NB4 (cell line): ENCODE measurements around the gene PREB.

Experiments used
- DNase-seq: peaks from one replicate; pipeline ENCODE4 v3.0.0; 2010; ENCODE audit warnings: low read depth
- H3K4me3 ChIP-seq: one replicate; pipeline ENCODE4 v1.5.1; 2011; ENCODE audit warnings: mild to moderate bottlenecking, low read depth, low read length, moderate library complexity
- CTCF ChIP-seq: IDR thresholded peaks from one replicate; pipeline ENCODE4 v1.5.1; 2012; ENCODE audit warnings: low read depth, low read length
- MYC ChIP-seq: IDR thresholded peaks from 2 replicates; pipeline ENCODE4 v1.6.1; 2011; ENCODE audit warnings: low read depth, low read length
- POLR2A ChIP-seq: IDR thresholded peaks from 2 replicates; pipeline ENCODE4 v1.6.1; 2011; ENCODE audit warnings: mild to moderate bottlenecking; ENCODE audit not compliant: insufficient read length; ENCODE audit errors: extremely low read depth
- TF ChIP-seq, protein P1 (sequence below): IDR thresholded peaks from 2 replicates; pipeline ENCODE4 v1.6.1; 2011; ENCODE audit warnings: low read depth, low read length

Gene PREB

DNA sequence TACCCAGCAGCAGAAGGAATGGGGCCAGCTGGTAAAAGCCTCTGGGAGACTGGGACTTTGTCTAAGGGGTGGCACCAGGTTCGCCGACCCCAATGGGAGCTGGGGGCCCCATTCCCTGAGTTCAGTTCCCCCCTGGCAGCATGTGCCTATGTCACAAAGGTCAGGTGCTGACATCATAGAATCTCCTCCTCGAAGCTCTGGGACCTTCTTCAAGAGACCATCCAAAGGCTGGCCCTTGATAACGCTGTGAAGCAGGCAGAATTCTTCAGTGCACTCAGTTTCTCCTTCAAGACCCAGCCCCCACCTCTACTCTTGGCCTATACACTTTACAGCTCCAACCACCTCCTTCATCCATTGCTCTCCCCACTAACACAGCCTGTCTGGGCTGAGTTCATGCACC is 4.9 kb upstream of the PREB start, which contains the start of gene PRR30:
Gene PRR30, minus strand, starts transcription at position 101 of the 400 bp plus-strand sequence. CDS start 1,081 bp downstream, outside the sequence.
- DNase-seq: no peak
- no peak for TF ChIP-seq MYC
- no peak for TF ChIP-seq CTCF
- TF ChIP-seq POLR2A: no peak
- TF ChIP-seq, protein P1, sequence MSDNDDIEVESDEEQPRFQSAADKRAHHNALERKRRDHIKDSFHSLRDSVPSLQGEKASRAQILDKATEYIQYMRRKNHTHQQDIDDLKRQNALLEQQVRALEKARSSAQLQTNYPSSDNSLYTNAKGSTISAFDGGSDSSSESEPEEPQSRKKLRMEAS: no peak
- no peak within 1 kb of the TSS for H3K4me3 ChIP-seq

DNA sequence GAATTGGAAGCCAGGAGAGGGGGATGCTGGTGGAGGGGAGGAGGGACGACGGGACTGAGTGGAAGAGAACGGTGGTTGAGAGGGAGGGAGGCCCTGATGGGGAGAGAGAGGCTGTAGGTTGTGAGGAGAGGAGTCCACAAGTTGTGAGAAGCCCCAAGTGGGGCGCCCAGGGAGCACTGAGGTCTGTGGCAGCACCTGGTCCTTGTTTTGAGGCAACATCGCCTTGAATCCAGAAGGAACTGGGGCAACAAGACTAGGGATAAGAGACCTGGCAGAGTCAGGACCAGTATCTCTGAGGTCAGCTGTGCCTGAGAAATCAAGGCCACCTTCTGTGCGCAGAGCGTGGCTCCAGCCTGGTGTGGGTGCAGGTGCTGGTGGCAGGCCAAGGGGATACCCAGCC is 3.7 kb upstream of the PREB start:
- TF ChIP-seq POLR2A: no peak
- TF ChIP-seq, protein P1: no peak
- TF ChIP-seq CTCF: no peak
- no peak for TF ChIP-seq MYC
- no peak for DNase-seq
- no peak overlapping the region for H3K4me3 ChIP-seq

DNA sequence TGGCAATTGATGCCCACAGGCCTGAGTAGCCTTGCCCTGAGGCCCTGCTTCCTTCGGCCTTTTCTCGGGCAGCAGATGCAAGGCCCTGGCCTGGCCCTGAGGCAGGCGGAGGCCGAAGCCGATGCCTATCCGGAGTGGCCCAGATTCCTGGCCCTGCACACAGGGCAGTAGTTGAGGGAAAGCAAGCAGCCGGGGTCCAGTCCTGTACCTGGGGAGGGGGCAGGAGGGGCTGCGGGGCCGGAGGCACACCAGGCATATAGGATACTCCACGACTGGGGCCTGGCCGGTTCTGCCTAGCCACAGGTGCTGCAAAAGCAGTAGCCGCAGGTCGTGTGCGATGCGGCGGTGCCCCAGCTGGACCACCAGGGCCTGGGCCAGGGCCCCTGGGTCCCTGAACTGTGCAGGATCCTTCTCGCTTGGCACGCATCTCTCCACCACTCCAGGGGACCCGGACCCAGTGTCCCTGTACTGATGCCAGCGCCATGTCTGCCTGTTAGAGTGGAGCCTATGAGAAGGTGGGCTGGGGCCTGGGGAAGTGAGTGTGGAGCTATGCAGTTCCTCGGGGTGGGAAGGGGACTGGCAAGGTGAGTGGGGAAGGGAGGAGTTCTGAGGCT is 3.0 kb upstream of the PREB start:
- TF ChIP-seq POLR2A (no peak), MYC (no peak), CTCF (no peak)
- TF ChIP-seq, protein P1: no peak

DNA sequence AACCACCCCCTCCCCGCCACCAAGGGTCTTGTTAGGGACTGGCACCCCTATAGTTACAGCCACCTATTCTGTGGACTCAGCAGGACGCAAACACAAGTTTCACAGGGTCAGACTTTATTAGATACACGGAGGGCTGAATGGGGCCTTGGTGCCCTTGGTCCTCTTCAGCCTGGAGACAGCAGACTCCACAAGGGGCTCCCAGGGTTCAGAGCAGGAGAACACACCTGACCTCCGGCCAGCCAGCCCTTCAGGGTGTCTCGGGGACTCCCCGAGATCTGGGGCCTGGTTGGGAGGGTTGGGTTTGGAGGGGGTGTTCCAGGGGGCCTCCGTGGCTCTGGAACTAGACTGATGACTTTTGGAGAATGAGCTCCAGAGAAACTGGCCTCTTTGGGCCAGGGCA is 2.3 kb upstream of the PREB start:
- TF ChIP-seq, protein P1: no peak
- TF ChIP-seq MYC: no peak
- no peak for TF ChIP-seq CTCF
- no peak for TF ChIP-seq POLR2A
- no peak for DNase-seq
- no peak overlapping the region for H3K4me3 ChIP-seq

More for the DNA sequence above, 3.0 kb upstream of the PREB start:
- no peak overlapping the region for H3K4me3 ChIP-seq
- DNase-seq: no peak

- peak; percentile 27 for DNase-seq
- TF ChIP-seq CTCF (no peak), MYC (no peak), POLR2A (no peak)
- TF ChIP-seq, protein P1: no peak
- no peak overlapping the region for H3K4me3 ChIP-seq
Observed at GRCh38 chr2:27135478-27135955, 1.1 kb upstream of the PREB start.
